ENCODE results near the gene TCERG1L. TPM values are rescaled to one million over a fixed set of nuclear protein-coding genes. Genes with fewer than 3 reads are reported as not detected.

The TCERG1L gene
- total RNA-seq, 1 experiment from 2014 or later: not detected

GRCh38 chr10:131081786-131082185, 229.7 kb downstream of the TCERG1L start:
- H3K4me3 ChIP-seq: no peak overlapping the region
- no peak overlapping the region for H2AFZ ChIP-seq
- no peak overlapping the region for H3K27ac ChIP-seq
- BruUV-seq (replicated peaks): no TSS peak
- H3K4me2 ChIP-seq: no peak overlapping the region
- H3K27me3 ChIP-seq (ENCODE audit: insufficient read depth, low read depth): peaks cover 40% of the 10 kb centered on the region
- ChIA-PET POLR2A (ENCODE audit: unreplicated experiment) (no interaction called here), CTCF (no interaction called here)
- no peak for DNase-seq
- no peaks in the 10 kb centered on the region for H3F3A ChIP-seq (ENCODE audit: insufficient read depth, low read depth)
- no peaks in the 10 kb centered on the region for H3K79me2 ChIP-seq (ENCODE audit: low read depth)
- TF ChIP-seq, protein P1, sequence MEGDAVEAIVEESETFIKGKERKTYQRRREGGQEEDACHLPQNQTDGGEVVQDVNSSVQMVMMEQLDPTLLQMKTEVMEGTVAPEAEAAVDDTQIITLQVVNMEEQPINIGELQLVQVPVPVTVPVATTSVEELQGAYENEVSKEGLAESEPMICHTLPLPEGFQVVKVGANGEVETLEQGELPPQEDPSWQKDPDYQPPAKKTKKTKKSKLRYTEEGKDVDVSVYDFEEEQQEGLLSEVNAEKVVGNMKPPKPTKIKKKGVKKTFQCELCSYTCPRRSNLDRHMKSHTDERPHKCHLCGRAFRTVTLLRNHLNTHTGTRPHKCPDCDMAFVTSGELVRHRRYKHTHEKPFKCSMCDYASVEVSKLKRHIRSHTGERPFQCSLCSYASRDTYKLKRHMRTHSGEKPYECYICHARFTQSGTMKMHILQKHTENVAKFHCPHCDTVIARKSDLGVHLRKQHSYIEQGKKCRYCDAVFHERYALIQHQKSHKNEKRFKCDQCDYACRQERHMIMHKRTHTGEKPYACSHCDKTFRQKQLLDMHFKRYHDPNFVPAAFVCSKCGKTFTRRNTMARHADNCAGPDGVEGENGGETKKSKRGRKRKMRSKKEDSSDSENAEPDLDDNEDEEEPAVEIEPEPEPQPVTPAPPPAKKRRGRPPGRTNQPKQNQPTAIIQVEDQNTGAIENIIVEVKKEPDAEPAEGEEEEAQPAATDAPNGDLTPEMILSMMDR (conservative IDR thresholded peaks at IDR 0.05): no peak
- TF ChIP-seq EZH2 (IDR thresholded peaks at IDR 0.05; ENCODE audit: low read depth): no peak
- H3K9me2 ChIP-seq (ENCODE audit: insufficient read depth): no peaks in the 10 kb centered on the region
- no peaks in the 10 kb centered on the region for H3K36me3 ChIP-seq (ENCODE audit: low read depth)
- H3K9me3 ChIP-seq (ENCODE audit: insufficient read depth, low read depth): no peaks in the 10 kb centered on the region
- H3K4me1 ChIP-seq (replicated peaks; ENCODE audit: insufficient read depth): no peaks in the 10 kb centered on the region
- H4K20me1 ChIP-seq (ENCODE audit: insufficient read depth): no peaks in the 10 kb centered on the region
- intact Hi-C loops (cut with micrococcal nuclease; ENCODE audit: unreplicated experiment): no loop called here

- Histone ChIP-seq H3K27ac (no peak overlapping the region), H3K36me3 (ENCODE audit: low read depth) (no peaks in the 10 kb centered on the region), H2AFZ (no peak overlapping the region), H3K9me2 (ENCODE audit: insufficient read depth) (no peaks in the 10 kb centered on the region), H3K79me2 (ENCODE audit: low read depth) (no peaks in the 10 kb centered on the region), H3F3A (ENCODE audit: insufficient read depth, low read depth) (no peaks in the 10 kb centered on the region), H3K4me1 (replicated peaks; ENCODE audit: insufficient read depth) (no peaks in the 10 kb centered on the region), H3K4me2 (no peak overlapping the region), H3K4me3 (no peak overlapping the region), H3K27me3 (ENCODE audit: insufficient read depth, low read depth) (peaks cover 38% of the 10 kb centered on the region), H3K9me3 (ENCODE audit: insufficient read depth, low read depth) (no peaks in the 10 kb centered on the region), H4K20me1 (ENCODE audit: insufficient read depth) (no peaks in the 10 kb centered on the region)
- BruUV-seq (replicated peaks): no TSS peak
- POLR2A ChIA-PET (ENCODE audit: unreplicated experiment): no interaction called here
- no peak for DNase-seq
- intact Hi-C loops (cut with micrococcal nuclease; ENCODE audit: unreplicated experiment): no loop called here
- no peak for TF ChIP-seq EZH2 (IDR thresholded peaks at IDR 0.05; ENCODE audit: low read depth)
- TF ChIP-seq, protein P1 (conservative IDR thresholded peaks at IDR 0.05): no peak
- CTCF ChIA-PET: no interaction called here
These were observed 230.1 kb downstream of the TCERG1L start for GRCh38 chr10:131081376-131081775.

GRCh38 chr10:131080571-131080970, 230.9 kb downstream of the TCERG1L start:
- Histone ChIP-seq H2AFZ (no peak overlapping the region), H3K9me3 (ENCODE audit: insufficient read depth, low read depth) (no peaks in the 10 kb centered on the region), H3K36me3 (ENCODE audit: low read depth) (no peaks in the 10 kb centered on the region), H3K4me1 (replicated peaks; ENCODE audit: insufficient read depth) (no peaks in the 10 kb centered on the region), H3K27ac (no peak overlapping the region), H3K79me2 (ENCODE audit: low read depth) (no peaks in the 10 kb centered on the region), H3K4me2 (no peak overlapping the region), H4K20me1 (ENCODE audit: insufficient read depth) (no peaks in the 10 kb centered on the region), H3F3A (ENCODE audit: insufficient read depth, low read depth) (no peaks in the 10 kb centered on the region), H3K9me2 (ENCODE audit: insufficient read depth) (no peaks in the 10 kb centered on the region), H3K4me3 (no peak overlapping the region), H3K27me3 (ENCODE audit: insufficient read depth, low read depth) (peaks cover 30% of the 10 kb centered on the region)
- DNase-seq: no peak
- BruUV-seq (replicated peaks): no TSS peak
- TF ChIP-seq, protein P1 (conservative IDR thresholded peaks at IDR 0.05): no peak
- TF ChIP-seq EZH2 (IDR thresholded peaks at IDR 0.05; ENCODE audit: low read depth): no peak
- CTCF ChIA-PET: no interaction called here
- intact Hi-C loops (cut with micrococcal nuclease; ENCODE audit: unreplicated experiment): no loop called here
- POLR2A ChIA-PET (ENCODE audit: unreplicated experiment): no interaction called here

All from PC-9 (cell line).